ENCODE measurements around the gene GMIP.

Gene GMIP

GRCh38 chr19:19659646-19660245 lies 16.3 kb upstream of the GMIP start:
- no peak for DNase-seq (ENCODE audit: low read depth)

GRCh38 chr19:19657397-19657783 lies 13.9 kb upstream of the GMIP start:
- no peak for DNase-seq (ENCODE audit: low read depth)

GRCh38 chr19:19656451-19657396 lies 13.3 kb upstream of the GMIP start:
- DNase-seq (ENCODE audit: low read depth), result no peak

- DNase-seq (ENCODE audit: low read depth), result no peak
Observed at GRCh38 chr19:19655641-19656343, 12.3 kb upstream of the GMIP start.

GRCh38 chr19:19655051-19655594 lies 11.7 kb upstream of the GMIP start:
- DNase-seq (ENCODE audit: low read depth), result no peak

GRCh38 chr19:19654441-19654840 lies 11.0 kb upstream of the GMIP start:
- DNase-seq (ENCODE audit: low read depth), result no peak

GRCh38 chr19:19653597-19654147 lies 10.2 kb upstream of the GMIP start:
- no peak for DNase-seq (ENCODE audit: low read depth)

- DNase-seq (ENCODE audit: low read depth), result no peak
Observed at GRCh38 chr19:19652482-19653295, 9.2 kb upstream of the GMIP start.

- DNase-seq (ENCODE audit: low read depth), result no peak
Observed at GRCh38 chr19:19651076-19651475, 7.6 kb upstream of the GMIP start.

GRCh38 chr19:19650331-19650730 lies 6.9 kb upstream of the GMIP start:
- DNase-seq (ENCODE audit: low read depth), result no peak

- no peak for DNase-seq (ENCODE audit: low read depth)
Observed at GRCh38 chr19:19649580-19649995, 6.1 kb upstream of the GMIP start.

- no peak for DNase-seq (ENCODE audit: low read depth)
Observed at GRCh38 chr19:19649155-19649554, 5.7 kb upstream of the GMIP start.

- DNase-seq (ENCODE audit: low read depth), result no peak
Observed at GRCh38 chr19:19647037-19647835, 3.8 kb upstream of the GMIP start.

GRCh38 chr19:19645233-19645870 lies 1.9 kb upstream of the GMIP start:
- DNase-seq (ENCODE audit: low read depth), result no peak

GRCh38 chr19:19644054-19644388 lies 564 bp upstream of the GMIP start:
- DNase-seq (ENCODE audit: low read depth), result no peak

GRCh38 chr19:19642506-19643157 lies 825 bp downstream of the GMIP start:
- no peak for DNase-seq (ENCODE audit: low read depth)

- DNase-seq (ENCODE audit: low read depth), result no peak
Observed at GRCh38 chr19:19637523-19638251, 5.8 kb downstream of the GMIP start.

GRCh38 chr19:19637186-19637522 lies 6.3 kb downstream of the GMIP start:
- no peak for DNase-seq (ENCODE audit: low read depth)

- no peak for DNase-seq (ENCODE audit: low read depth)
Observed at GRCh38 chr19:19636573-19637185, 6.8 kb downstream of the GMIP start.

Measured in HS-27A (cell line).